CMK (cell line): ENCODE data around the gene RAB27A.
"Not testable (repeated sequence)": the region's sequence is repeated elsewhere in the genome, so short reads cannot be mapped to it uniquely, and the experiment has no call there.

Experiments
- DNase-seq: peaks from one replicate; pipeline ENCODE4 v3.0.0-alpha.2; 2010; ENCODE audit warnings: low read depth

The RAB27A gene

DNA sequence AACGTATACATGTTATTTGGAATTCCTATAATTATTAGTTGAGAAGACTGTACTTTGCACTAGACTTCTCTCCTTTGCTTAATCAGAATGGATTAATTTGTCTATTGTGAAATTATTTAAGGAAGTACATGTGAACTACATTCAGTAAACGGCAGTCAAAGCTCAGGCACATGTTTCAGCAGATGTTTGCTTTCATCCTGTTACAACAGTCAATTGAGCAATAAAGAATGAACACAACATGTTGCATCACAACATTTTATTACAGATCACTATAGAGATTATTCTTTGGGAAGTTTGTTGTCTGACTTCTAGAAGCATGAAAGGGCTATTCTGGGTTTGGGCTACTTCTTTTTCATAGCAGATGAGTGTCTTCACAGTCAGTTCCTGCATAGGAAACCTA, 39.2 kb downstream of the RAB27A start:
- no peak for DNase-seq

DNA sequence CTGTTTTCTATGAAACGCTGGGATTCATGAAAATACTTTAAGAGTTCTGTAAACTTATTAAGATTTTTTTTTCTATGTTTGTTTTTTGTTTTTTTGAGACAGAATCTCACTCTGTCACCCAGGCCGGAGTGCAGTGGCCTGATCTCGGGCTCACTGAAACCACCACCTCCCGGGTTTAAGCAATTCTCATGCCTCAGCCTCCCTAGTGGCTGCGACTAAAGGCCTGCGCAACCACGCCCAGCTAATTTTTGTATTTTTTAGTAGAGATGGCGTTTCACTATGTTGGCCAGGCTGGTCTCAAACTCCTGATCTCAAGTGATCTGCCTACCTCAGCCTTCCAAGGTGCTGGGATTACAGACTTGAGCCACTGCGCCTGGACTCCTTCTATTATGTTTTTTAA, 39.7 kb downstream of the RAB27A start:
- not testable (repeated sequence) for DNase-seq

DNA sequence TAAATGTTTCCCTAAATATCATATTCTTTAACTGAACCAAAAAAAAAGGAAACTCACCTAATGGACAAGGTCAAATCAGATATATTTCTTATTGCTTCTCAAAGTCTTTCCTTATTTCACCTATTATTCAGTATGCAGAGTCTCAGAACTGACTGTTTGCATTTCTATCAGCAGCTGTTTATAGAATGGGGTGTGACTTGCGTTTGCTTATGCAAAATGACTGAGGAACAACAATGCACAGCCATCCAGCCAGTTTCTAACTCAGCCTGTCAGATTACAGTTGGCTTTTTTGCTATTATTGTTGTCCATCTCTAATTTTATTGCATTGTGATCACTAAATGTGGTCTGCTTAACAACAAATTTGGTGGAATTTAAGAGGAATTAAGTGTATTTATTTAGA, 40.7 kb downstream of the RAB27A start:
- no peak for DNase-seq

DNA sequence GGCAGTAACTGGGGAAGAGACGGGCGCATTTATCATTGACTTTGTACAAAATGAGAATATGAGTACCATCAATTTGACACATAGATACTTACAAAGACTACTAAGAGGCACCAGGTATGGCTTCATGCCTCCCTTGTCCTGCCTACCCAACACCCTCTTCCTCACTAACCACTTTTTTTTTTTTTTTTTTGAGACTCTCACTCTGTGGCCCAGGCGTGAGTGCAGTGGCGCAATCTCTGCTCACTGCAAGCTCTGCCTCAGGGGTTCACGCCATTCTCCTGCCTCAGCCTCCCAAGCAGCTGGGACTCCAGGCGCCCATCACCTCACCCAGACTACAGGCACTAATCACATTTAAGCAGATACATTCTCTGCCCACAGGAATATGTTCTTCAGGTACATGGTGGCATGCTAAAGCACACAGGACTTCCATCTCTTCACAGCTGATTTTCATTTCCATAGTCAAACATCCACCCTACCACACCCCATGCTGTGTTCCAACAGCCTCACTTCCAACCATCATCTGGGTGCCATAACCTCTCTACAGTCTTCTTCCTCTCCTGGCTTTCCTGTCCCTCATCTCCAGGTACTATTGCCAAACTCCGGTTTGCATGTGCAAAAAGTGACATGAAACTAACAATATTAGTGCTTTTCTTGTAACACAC, 41.7 kb downstream of the RAB27A start:
- DNase-seq, result no peak

DNA sequence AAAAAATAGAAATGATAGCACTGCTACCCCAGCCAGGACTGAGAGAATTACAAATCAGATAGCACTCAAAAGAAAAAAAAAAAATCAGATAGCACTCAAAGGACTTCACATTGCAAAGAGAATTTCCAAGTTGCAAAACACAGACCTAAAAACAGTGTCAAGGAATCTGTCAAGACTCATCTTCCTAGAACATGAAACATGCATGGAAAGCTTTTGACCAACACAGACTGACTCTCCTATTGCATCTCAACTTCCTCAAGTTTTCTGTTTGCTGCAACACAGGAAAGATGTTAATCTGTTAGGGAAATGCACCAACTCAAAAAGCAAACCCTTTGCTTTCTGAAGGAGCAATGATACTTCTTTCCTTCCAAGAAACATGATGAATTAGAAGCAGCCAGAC, 42.3 kb downstream of the RAB27A start:
- no peak for DNase-seq

DNA sequence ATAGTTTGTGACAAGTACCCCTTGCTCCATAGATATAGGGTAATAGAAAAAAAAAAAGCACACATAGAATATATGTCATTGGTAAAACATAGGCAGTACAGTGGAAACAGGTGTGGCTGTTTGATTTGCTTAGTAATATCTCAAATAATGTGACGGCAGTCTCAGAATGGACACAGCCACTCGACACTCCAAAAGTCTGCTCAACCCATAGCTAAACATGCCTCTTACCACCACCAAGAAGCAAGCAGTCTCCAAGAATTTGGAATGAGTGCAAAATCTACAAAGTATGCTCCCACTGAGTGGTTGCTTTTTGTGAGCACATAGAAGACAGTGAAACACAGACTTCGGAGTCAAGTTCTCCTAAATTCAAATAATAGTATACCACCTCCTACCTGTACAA, 43.0 kb downstream of the RAB27A start:
- DNase-seq, result no peak

DNA sequence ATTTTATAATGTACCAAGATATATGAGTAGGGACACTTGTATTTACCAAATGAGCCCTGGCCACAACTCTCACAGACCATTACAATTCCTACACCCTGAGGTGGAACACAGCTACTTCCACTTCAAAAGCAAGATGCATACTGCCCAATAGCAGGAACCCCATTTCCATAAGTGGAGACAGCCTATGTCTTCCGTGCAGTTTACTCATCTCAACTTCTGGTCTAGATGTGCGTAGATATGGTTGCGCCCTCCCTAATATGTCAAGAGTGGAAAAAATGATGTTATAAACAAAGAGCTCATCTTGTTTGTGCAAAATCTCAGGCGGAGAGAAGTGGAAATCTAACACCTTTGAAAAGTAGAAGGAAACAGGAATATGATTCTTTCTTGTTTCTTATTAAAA, 44.6 kb downstream of the RAB27A start:
- DNase-seq, result no peak

DNA sequence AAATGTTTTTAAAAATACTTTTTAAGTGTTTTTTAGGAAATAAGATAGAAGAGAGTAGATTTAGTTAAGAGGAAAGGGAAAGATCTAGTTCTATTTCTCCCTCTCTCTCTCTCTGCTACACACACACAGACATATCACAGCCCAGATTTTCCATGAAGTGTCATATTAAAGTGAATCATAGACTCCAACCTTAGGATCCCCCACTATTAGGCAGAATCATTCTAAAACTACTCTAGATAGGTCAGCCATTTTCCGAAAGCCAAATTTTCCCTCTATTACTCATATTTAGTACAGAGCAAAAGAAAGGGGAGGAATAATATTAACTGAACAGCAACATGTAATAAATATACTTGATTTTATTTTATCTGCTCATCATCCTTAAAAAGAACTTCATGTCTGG, 47.7 kb downstream of the RAB27A start:
- DNase-seq, result no peak

DNA sequence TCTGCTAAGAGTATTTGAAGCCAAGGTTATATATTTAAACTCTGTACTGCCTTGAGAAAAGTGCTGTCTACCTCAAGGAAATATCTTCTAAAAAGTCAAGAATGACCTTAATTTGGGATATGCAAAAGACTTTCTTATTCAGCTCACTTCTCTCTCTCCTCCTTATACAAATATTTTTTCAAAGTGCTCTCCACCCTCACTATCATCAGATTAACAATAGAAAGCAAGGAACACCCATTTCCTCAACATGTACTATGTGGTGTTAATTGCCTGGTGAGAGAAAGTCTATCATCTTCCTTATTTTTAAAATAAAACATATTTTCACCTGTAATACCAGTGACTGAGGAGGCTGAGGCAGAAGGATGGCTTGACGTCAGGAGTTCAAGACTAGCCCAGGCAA, 48.4 kb downstream of the RAB27A start:
- DNase-seq, result no peak

DNA sequence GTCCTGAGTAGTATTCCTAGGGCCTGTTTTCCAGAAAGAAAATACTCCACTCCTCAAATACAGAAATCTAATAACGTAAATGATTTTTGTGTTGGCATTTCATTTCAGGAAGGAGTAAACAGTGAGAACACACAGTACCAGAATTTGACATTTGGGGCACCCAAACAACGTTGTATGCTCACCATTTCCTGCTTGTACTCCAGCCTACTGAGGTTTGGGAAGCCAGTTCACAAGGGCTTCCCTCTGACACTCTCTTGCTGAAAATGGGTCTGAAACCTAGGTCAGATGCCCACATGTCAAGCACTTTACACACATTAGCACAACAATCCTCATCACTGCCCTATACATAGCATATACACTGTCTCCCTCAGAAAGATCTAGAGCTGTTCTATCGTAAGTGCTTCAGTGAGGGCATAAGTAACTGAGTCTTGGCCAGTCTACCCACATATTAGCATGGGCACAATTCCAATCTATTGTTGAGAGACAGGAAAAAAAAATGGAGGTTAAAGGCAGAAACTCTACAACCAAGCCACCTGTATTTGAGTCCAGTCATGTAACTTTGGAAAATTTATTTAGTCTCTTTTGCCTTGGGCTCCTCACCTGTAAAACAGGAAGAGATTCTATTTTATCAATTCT, 49.4 kb downstream of the RAB27A start:
- no peak for DNase-seq

DNA sequence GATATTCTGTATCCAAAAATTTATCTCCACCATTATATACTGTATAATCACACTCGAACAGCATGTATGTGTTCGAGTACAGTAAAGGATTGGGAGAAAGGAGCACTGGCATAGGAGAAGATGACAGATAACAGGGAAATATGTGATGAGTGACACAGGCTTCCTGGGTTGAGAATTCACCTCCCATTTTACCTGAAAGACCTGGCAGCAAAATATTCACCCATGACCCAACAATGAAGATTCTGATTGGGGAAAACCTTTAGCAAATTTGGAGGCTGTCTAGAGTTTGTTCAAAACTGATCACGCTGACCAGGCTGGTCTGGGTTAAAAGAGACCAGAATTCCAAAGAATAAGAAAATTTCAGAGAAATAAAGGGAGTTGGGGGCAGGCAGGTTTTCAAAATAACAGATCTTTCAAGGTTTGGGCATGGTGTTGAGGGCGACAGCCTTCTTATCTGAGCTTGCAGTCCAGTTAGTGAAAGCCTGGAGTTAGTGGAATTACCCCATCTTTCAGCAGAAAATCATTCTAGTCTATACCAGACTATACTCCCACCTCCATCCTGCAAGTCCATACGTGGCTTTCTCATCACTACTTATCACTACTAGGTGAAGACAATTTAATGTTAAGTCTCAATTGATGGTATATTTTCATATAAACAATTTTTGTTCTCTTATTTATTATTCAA, 50.0 kb downstream of the RAB27A start:
- DNase-seq, result no peak

DNA sequence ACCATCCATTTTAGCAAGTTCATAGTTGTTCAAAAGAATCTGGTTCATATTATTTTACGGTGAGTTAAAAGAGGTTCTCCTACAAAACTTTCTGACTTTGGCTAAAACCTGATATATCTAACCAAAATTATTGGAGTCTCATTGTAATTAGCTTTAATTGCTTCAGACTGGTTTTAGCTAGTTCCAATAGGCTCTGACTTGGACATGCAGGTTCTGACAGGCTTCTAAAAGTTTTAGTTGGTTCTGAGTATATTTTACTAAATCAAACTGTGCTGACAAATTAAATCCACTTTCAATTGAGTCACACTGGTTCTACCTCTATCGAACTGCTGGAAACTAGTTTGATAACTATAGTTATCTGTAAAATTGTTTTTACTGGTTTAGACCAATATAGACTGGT, 50.7 kb downstream of the RAB27A start:
- no peak for DNase-seq

DNA sequence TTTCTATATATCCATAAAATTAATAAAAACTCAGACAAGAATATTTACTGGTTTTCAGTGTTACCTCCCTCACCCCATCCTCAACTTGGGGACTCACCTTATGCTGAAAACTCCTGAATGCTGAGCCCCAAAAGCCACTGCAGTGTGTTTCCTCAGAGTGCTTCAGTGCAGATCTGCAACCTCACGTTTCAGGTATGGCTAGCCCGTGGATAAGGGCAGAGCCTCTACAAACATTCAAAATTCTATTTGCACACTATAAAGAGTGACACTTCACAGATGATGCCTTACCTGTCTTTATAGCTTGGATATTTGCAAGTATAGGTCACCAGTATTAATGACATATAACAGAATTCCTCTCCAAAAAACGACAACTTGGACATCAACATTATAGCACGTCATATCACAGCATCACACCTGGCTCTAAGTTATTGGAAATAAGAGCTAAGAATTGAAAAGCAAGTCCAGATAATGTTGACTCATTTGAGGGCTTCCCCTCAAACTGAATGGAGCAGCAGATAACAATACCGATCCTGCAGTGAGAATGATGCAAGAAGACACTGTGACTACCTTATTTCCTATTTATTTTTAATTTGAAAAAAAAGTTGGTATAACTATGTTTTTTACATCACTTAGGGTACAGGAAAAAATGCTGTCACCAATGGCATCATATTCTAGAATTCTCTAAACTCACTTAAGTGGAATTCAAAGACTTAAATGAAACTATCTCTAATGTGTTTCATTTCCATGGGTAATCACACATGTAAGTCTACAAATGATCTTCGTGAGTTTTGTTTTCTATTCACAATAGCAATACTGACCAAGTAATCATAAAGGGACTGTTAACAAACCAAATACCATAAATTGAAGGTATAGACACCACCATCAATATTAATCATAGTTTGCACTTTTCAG, 52.1 kb downstream of the RAB27A start:
- DNase-seq, result no peak

DNA sequence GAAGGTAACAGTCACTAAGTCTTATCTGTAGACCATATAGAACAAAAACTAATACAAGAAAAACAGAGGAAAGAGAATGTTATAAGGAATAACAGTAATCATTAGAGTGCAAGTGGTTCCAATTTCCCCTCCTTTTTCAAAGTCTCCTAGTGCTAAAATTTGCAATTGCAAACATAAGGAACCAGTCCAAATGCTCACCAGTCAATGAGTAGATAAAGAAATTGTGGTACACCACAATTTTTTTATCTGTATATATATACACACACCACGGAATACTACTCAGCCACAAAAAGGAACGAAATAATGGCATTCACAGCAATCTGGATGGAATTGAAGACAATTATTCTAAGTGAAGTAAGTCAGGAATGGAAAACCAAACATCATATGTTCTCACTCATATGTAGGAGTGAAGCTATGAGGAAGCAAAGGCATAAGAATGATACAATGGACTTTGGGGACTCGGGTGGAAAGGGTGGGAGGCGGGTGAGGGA, 54.0 kb downstream of the RAB27A start:
- no peak for DNase-seq

DNA sequence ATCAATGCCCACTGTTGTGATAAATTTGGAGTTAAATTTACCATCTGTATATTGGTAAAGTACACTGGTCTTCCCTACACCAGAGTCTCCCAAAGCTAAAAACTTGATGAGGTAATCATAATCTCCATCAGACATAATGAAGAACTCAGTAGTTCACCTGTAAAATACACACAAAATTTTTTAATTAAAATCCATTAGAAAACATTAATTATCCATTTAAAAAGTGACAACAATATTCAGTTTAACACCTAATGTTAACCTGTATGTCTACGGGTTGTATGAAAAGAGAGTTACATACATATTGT, 54.9 kb downstream of the RAB27A start:
- DNase-seq, result no peak

DNA sequence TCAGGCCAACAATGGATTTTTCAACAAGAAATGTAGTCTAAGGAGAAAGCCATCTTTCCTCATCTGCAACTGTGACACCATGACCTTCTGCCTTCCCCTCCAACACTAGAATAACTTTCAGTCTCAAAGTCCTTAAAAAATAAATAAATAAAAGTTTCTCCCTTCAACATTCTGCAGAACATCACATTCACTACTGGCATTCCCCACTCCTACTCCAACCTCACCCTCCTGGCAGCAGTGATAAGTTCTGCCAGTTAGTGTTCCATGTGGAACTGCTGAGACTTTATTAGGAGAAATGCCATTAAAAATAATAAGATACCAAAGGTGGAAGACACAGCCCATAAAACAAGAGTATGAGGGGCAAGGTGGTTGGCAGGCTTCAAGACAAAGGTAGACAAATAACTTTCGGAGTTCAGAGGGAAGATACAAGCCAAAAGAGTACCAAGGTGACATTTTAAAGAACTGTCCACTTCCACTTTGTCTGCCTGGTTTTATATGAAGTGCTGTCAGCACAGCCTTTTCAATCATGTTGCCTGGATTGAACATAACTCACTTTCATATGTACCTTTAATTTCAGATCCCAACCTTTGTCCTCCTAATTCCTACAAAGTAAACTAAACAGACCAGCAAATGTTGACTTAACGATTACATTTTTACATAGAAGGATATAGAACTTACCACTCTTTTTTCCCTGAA, 55.4 kb downstream of the RAB27A start:
- DNase-seq, result no peak

DNA sequence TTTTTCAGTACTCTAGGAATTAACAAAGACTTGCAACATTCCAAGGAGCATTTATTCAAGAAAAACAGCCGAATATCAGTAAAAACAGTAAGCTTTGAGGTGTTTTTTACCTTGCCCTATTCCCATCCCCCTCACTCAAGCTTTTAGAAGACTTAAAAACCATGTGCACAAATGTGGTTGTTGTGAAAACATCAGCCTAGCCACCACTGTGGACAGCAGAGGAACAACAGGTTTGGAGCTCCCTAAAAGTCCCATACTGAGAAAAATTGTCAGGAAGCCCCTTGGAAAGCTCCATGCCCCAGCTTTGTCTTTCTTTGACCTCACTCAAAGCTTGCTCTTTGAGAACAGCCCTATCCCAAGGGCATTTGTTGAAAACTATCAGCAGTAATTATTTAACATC, 58.2 kb downstream of the RAB27A start:
- no peak for DNase-seq

DNA sequence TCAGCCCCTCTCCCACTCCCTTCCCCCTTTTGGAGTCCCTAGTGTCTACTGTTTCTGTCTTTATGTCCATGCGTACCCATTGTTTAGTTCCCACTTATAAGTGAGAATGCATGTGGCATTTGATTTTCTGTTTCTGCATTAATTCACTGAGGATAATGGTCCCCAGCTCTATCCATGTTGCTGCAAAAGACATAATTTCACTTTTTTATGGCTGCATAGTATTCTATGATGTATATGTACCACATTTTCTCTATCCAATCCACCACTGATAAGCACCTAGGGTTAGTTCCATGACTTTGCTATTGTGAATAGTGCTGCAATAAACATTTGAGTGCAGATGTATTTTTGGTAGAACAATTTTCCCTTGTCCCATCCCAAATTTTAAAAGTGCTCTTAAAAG, 58.7 kb downstream of the RAB27A start:
- no peak for DNase-seq

DNA sequence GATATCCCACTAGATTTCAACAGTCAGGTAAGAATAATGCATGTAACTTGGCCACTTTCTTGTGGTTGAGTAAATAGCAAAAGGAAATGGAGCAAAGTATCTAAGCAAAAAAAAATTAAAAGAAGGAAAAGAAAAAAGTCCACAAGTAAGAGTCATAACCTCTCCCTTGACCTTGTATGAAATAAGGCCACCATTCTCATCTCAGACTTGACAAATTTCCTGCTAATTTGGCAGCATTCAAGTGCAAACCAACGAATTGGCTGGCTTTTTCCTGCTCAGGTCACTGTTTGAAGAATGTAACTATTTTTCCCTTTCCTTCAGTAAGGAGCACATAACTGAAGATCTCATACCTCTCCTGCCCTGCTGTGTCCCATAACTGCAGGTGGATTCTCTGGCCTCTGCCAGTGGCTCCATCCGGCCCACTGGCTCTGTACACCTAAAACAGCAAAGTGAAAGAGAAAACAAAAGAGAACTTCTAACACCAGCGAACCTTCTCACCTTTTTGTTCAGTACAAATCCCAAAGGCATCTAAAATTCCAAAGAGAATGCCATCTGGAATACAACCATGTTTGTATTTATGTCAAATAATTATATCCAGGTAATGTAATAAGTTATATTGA, 59.5 kb downstream of the RAB27A start:
- no peak for DNase-seq

DNA sequence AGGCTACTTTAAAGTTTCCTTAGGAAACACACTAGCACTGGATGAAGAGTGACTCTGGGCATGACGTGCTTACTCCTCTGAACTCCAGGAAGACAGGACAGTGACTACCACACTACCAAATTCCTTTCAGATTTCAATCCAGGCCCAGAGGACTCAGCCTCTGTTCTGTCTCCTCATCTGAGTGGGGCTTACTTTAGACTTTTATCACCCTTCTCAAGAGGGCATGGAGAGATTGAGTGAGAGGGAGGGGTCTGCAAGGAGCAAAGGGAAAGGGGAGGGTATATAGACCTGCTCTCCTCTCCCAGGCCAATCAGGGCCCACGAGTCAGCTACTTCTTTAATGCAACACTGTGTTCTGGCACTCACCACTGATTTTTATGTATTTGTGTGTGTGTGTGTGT, 63.5 kb downstream of the RAB27A start:
- no peak for DNase-seq

DNA sequence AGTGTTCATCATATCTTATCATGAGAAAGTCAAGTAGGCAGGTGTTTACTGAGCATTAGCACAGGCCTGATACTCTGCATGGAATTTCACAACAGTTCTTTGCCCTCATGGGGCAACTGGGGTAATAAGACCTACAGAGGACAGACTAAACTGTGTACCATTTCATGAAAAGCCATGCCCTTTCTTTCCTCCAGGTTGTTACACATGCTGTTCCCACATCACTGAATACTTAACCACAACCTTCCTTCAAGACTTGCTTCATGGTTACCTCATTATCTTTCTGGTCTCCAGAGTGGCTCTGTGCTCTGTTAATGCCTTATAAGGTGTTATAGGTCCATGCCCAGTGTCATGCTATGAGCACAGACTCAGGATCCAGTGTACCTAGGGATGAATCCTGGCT, 64.7 kb downstream of the RAB27A start:
- no peak for DNase-seq

DNA sequence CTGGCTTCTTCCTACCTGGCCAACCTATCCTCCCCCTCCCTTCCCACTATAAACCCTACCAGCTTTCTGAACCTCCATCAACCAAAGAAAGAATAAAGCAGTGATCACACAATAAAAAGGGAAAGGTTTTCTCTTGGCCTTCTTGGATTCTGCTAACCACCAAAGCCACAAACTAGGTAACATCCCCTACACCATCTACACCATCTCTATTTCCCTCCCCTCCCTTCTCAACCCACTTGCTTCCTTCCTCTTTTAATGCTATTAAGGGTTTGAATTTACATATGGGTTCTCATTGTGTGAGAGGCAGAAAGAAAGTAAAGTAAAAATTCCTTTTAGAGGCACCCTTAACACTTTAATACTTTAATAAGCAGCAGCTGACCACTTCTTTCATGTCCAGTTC, 67.0 kb downstream of the RAB27A start:
- DNase-seq, result no peak
